Measurements from ENCODE around the gene SMIM45.
"Not testable (repeated sequence)": the region's sequence is repeated elsewhere in the genome, so short reads cannot be mapped to it uniquely, and the experiment has no call there.

Gene SMIM45

GRCh38 chr22:41934284-41935014 is 17.5 kb upstream of the SMIM45 start:
- DNase-seq (ENCODE audit: low spot score), result peak; percentile 71

GRCh38 chr22:41935015-41935351 is 17.0 kb upstream of the SMIM45 start:
- DNase-seq (ENCODE audit: low spot score), result no peak

- no peak for DNase-seq (ENCODE audit: low spot score)
Observed at GRCh38 chr22:41935509-41935908, 16.4 kb upstream of the SMIM45 start.

GRCh38 chr22:41936894-41937169 is 15.1 kb upstream of the SMIM45 start:
- no peak for DNase-seq (ENCODE audit: low spot score)

- DNase-seq (ENCODE audit: low spot score), result no peak
Observed at GRCh38 chr22:41939981-41940831, 11.7 kb upstream of the SMIM45 start.

- DNase-seq (ENCODE audit: low spot score), result peak; percentile 80
Observed at GRCh38 chr22:41940832-41941765, 10.9 kb upstream of the SMIM45 start.

GRCh38 chr22:41943661-41944209 is 8.2 kb upstream of the SMIM45 start:
- DNase-seq (ENCODE audit: low spot score), result no peak

- DNase-seq (ENCODE audit: low spot score), result peak; percentile 98
Observed at GRCh38 chr22:41946629-41947423, 5.1 kb upstream of the SMIM45 start, which contains the start of gene CENPM. CENPM (minus strand) TSS chr22:41947152; CDS start chr22:41947076, 76 bp downstream.

- DNase-seq (ENCODE audit: low spot score), result no peak
Observed at GRCh38 chr22:41947424-41948080, 4.4 kb upstream of the SMIM45 start.

- DNase-seq (ENCODE audit: low spot score), result no peak
Observed at GRCh38 chr22:41948142-41948541, 3.8 kb upstream of the SMIM45 start.

- not testable (repeated sequence) for DNase-seq (ENCODE audit: low spot score)
Observed at GRCh38 chr22:41948928-41949296, 3.0 kb upstream of the SMIM45 start.

GRCh38 chr22:41949297-41949965 is 2.5 kb upstream of the SMIM45 start:
- DNase-seq (ENCODE audit: low spot score), result no peak

GRCh38 chr22:41952713-41953112 is 763 bp downstream of the SMIM45 start:
- DNase-seq (ENCODE audit: low spot score), result no peak

- DNase-seq (ENCODE audit: low spot score), result no peak
Observed at GRCh38 chr22:41957941-41958556, 6.1 kb downstream of the SMIM45 start.

- no peak for DNase-seq (ENCODE audit: low spot score)
Observed at GRCh38 chr22:41963453-41964111, 11.6 kb downstream of the SMIM45 start.

- DNase-seq (ENCODE audit: low spot score), result no peak
Observed at GRCh38 chr22:41964112-41964491, 12.2 kb downstream of the SMIM45 start.

GRCh38 chr22:41966225-41966606 is 14.3 kb downstream of the SMIM45 start:
- DNase-seq (ENCODE audit: low spot score), result no peak

GRCh38 chr22:41966607-41967240 is 14.8 kb downstream of the SMIM45 start:
- DNase-seq (ENCODE audit: low spot score), result peak; percentile 92

All from SK-N-DZ (cell line).